HEK293T (cell line): Measurements from ENCODE around the gene PPFIBP1.

Experiments
- FOXK2 ChIP-seq: fragments of 450-650 bp; IDR thresholded peaks from 2 replicates; pipeline ENCODE4 v1.6.1; 2016; ENCODE audit warnings: mild to moderate bottlenecking
- L3MBTL2 ChIP-seq: fragments of 450-650 bp; conservative IDR thresholded peaks from 2 replicates; pipeline ENCODE4 v1.6.1; 2016; ENCODE audit warnings: mild to moderate bottlenecking
- NFRKB ChIP-seq: fragments of 450-650 bp; IDR thresholded peaks from 2 replicates; pipeline ENCODE4 v1.6.1; 2016; ENCODE audit warnings: mild to moderate bottlenecking, moderate library complexity
- SUZ12 ChIP-seq: fragments of 450-650 bp; IDR thresholded peaks from 2 replicates; pipeline ENCODE4 v1.6.1; 2016; ENCODE audit warnings: mild to moderate bottlenecking
- TF ChIP-seq, protein P1 (sequence below): fragments of 450-650 bp; IDR thresholded peaks from 2 replicates; pipeline ENCODE4 v1.6.1; 2016

DNA sequence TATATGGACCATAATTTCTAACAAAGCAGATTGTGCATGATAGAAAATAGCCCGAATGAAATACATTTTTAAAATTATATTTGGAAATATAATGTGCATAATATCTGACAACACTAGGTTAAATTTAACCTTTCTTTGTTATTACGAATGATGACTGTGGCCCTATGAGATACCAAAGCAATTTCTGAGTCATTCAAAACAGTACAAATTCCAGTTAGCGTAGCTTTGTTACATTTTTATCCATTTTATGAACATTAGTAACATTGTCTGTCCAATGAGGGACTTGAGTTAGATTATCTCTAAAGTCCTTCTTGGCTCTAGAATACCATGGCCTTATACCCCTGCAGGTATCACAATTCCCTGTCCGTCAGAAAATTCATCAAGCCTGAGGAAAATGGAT lies 133.3 kb downstream of the PPFIBP1 start:
- TF ChIP-seq L3MBTL2 = no peak
- TF ChIP-seq, protein P1, sequence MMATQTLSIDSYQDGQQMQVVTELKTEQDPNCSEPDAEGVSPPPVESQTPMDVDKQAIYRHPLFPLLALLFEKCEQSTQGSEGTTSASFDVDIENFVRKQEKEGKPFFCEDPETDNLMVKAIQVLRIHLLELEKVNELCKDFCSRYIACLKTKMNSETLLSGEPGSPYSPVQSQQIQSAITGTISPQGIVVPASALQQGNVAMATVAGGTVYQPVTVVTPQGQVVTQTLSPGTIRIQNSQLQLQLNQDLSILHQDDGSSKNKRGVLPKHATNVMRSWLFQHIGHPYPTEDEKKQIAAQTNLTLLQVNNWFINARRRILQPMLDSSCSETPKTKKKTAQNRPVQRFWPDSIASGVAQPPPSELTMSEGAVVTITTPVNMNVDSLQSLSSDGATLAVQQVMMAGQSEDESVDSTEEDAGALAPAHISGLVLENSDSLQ = no peak
- no peak for TF ChIP-seq NFRKB
- TF ChIP-seq SUZ12 = no peak
- no peak for TF ChIP-seq FOXK2
